B cell (primary cell): Measurements from ENCODE around the gene ANK2. TPM values are rescaled to one million over a fixed set of nuclear protein-coding genes. Genes with fewer than 3 reads are reported as not detected.

Experiments used
- ATAC-seq: fragments of 200-7000 bp; cut with Tn5 transposase; one replicate; pipeline ENCODE4 v1.10.0; 2021; ENCODE audit warnings: low read depth, mild to moderate bottlenecking, moderate number of reproducible peaks, moderate library complexity
- CTCF ChIA-PET: fragments of 350-600 bp; sonication (Branson Sonifier 250); formaldehyde crosslinking; loops from one replicate; lab custom pipeline; 2021; ENCODE audit warnings: antibody characterized with exemption, inconsistent platforms; lab: Charles Lee
- POLR2A ChIA-PET: fragments of 350-600 bp; sonication (Branson Sonifier 250); formaldehyde crosslinking; loops from one replicate; lab custom pipeline; 2021; ENCODE audit warnings: antibody characterized with exemption; lab: Charles Lee
- DNase-seq: peaks from one replicate; pipeline ENCODE4 v3.0.0; 2013
- H2AFZ ChIP-seq: 2 replicates; pipeline ENCODE4 v1.6.1; 2012; ENCODE audit warnings: mild to moderate bottlenecking, low read depth, low read length; ENCODE audit not compliant: insufficient read depth, poor library complexity, severe bottlenecking
- H3K27ac ChIP-seq, 2 donors: 1 replicate in 1 of 2; 2 replicates in 1 of 2; pipeline ENCODE4 v1.5.1; 2012 to 2013; ENCODE audit warnings: low read length in 2 of 2, mild to moderate bottlenecking in 2 of 2, moderate library complexity in 1 of 2
- H3K27me3 ChIP-seq, 4 experiments: fragments of 200-600 bp in 1 of 4; sonication (generic) in 1 of 4; replicated peaks in 1 of 4; 1 replicate in 2 of 4; 2 replicates in 2 of 4; pipeline versions ENCODE4 v1.6.1 to v1.7.0; 2013 to 2016; ENCODE audit warnings: low read length in 3 of 4, mild to moderate bottlenecking in 2 of 4, mixed read lengths in 1 of 4, moderate library complexity in 1 of 4; ENCODE audit not compliant: insufficient read depth in 4 of 4, control insufficient read depth in 3 of 4; ENCODE audit errors: control extremely low read depth in 1 of 4
- H3K36me3 ChIP-seq, 2 experiments: replicated peaks in 1 of 2; 1 replicate in 1 of 2; 2 replicates in 1 of 2; pipeline versions ENCODE4 v1.6.1 to v1.7.1; 2013; ENCODE audit warnings: low read length in 1 of 2; ENCODE audit not compliant: insufficient read depth in 2 of 2, control insufficient read depth in 1 of 2; ENCODE audit errors: control extremely low read depth in 1 of 2, extremely low read depth in 1 of 2
- H3K4me1 ChIP-seq, 2 donors: fragments of 200-600 bp in 1 of 2; sonication (generic) in 1 of 2; 1 replicate in 1 of 2; 2 replicates in 1 of 2; pipeline versions ENCODE4 v1.5.1 to v1.6.1; 2013 to 2017; ENCODE audit warnings: low read length in 2 of 2; ENCODE audit not compliant: control insufficient read depth in 2 of 2, insufficient read depth in 2 of 2
- H3K4me2 ChIP-seq: replicated peaks from 2 replicates; pipeline ENCODE3; 2012; ENCODE audit warnings: mild to moderate bottlenecking, low read depth, low read length; ENCODE audit not compliant: poor library complexity, severe bottlenecking
- H3K4me3 ChIP-seq, 5 experiments: fragments of 200-600 bp in 1 of 5; sonication (generic) in 1 of 5; 1 replicate in 3 of 5; 2 replicates in 2 of 5; pipeline versions ENCODE4 v1.5.1 to v1.7.0; 2011 to 2016; ENCODE audit warnings: low read length in 4 of 5, mild to moderate bottlenecking in 4 of 5, low read depth in 2 of 5, control low read depth in 1 of 5, moderate library complexity in 1 of 5; ENCODE audit not compliant: insufficient read depth in 1 of 5; ENCODE audit errors: control extremely low read depth in 1 of 5, extremely low read depth in 1 of 5
- H3K79me2 ChIP-seq: fragments of 200-600 bp; sonication (generic); one replicate; pipeline ENCODE4 v1.6.0; 2016; ENCODE audit warnings: low read length; ENCODE audit not compliant: control insufficient read depth, insufficient read depth
- H3K9ac ChIP-seq: fragments of 200-600 bp; sonication (generic); 2 replicates; pipeline ENCODE4 v1.6.1; 2017; ENCODE audit warnings: mild to moderate bottlenecking, low read length, moderate library complexity
- H3K9me3 ChIP-seq, 3 donors: one replicate each; pipeline versions ENCODE4 v1.6.1 to v1.7.1; 2013; ENCODE audit warnings: low read length in 2 of 3; ENCODE audit not compliant: control insufficient read depth in 2 of 3, insufficient read depth in 1 of 3; ENCODE audit errors: control extremely low read depth in 1 of 3
- H4K20me1 ChIP-seq: 2 replicates; pipeline ENCODE4 v1.6.0; 2012; ENCODE audit warnings: mild to moderate bottlenecking, low read length; ENCODE audit not compliant: insufficient read depth, control insufficient read depth, poor library complexity, severe bottlenecking
- H3K27ac Mint-ChIP-seq: one replicate; pipeline ENCODE4 v1.8.0; 2021; ENCODE audit warnings: mixed read lengths
- H3K27me3 Mint-ChIP-seq: one replicate; pipeline ENCODE4 v1.8.0; 2021; ENCODE audit warnings: mixed read lengths
- H3K4me1 Mint-ChIP-seq: one replicate; pipeline ENCODE4 v1.8.0; 2021; ENCODE audit warnings: mixed read lengths
- H3K4me3 Mint-ChIP-seq: one replicate; pipeline ENCODE4 v1.8.0; 2021; ENCODE audit warnings: mixed read lengths
- H3K9me3 Mint-ChIP-seq: one replicate; pipeline ENCODE4 v1.8.0; 2022; ENCODE audit warnings: mixed read lengths; ENCODE audit not compliant: insufficient read depth
- EZH2 ChIP-seq: IDR thresholded peaks from 2 replicates; pipeline ENCODE4 v1.6.1; 2012; ENCODE audit warnings: borderline replicate concordance, low read depth, mild to moderate bottlenecking, moderate library complexity, low read length; ENCODE audit not compliant: insufficient read depth, poor library complexity, severe bottlenecking
- WGBS: methylation state at CpG from one replicate; pipeline ENCODE4 v1.1.5; 2013; ENCODE audit warnings: missing lambda C conversion rate; ENCODE audit not compliant: insufficient coverage; 5-methylcytosine and 5-hydroxymethylcytosine counted together
- intact Hi-C: fragments of 100-400 bp; cut with micrococcal nuclease; formaldehyde crosslinking; loops from one replicate; pipeline ENCODE4 v1.10.0; 2022
- polyA plus RNA-seq: library from polyadenylated mRNA; depleted of rRNA; stranded (reverse); fragments of >200 nt; gene quantifications from 2 replicates; pipeline ENCODE4 v1.2.3, GENCODE V29; 2012
- total RNA-seq, 2 donors: library from RNA; stranded (reverse); fragments of 120-200 nt in 1 of 2; gene quantifications; 1 replicate in 1 of 2; 2 replicates in 1 of 2; pipeline versions ENCODE4 v1.2.3 to v1.2.4, GENCODE V29; 2013 to 2022
- TF ChIP-seq, protein P1 (sequence below): fragments of 200-600 bp; IDR thresholded peaks from one replicate; pipeline ENCODE4 v1.8.0; 2022; ENCODE audit warnings: antibody characterized with exemption, mild to moderate bottlenecking

Gene ANK2
- total and polyA plus RNA-seq, 2 donors (not counting 1 experiment from before 2014, with no cell fraction given), result 0.16 to 3.6 TPM

DNA sequence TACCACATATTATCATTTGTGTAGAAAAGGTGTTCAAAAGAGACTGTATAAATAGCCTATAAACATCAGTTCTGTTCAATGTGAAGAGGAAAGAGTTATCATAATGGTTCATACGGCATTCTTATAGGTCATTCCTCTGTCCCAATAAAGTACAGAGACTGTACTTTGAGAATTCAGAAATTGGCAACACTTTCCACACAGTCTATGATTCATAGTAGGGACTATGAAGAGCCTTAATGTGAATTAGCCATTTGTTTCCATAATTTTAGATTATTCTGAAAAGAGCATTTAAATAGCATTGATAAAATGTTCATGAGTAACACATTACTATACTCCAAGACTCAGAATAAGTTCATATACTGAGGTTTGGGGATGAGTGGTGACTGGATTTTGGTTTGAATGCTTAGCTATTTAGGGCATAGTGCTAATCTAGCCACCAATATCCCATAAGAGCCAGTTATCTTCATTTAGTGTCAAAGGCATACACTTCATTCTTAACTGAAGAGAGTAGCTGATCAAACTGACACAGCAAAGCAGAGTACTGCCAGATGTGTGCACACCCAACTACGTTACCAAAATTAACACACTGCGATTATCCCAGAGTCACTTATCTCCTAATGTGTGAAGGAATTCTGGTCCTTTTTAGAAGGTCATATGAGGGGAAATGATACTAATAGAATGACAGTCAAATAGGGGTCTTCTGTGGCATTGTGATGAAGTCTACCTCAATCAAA lies 10.2 kb downstream of the ANK2 start:
- Histone ChIP-seq H3K79me2 (no peaks in the 10 kb centered on the region), H3K9ac (no peak overlapping the region), H3K4me2 (no peak overlapping the region), H3K4me1 (no peaks in the 10 kb centered on the region), H3K36me3 (no peaks in the 10 kb centered on the region), H4K20me1 (no peaks in the 10 kb centered on the region), H3K27ac (no peak overlapping the region), H3K4me3 (no peak overlapping the region), H2AFZ (no peak overlapping the region), H3K27me3 (peaks cover 0 to 4% (median 0%) of the 10 kb centered on the region in 4 experiments), H3K9me3 (no peaks in the 10 kb centered on the region)
- Mint-ChIP-seq H3K27me3 (no peaks in the 10 kb centered on the region), H3K27ac (no peak overlapping the region), H3K4me1 (no peaks in the 10 kb centered on the region), H3K9me3 (no peaks in the 10 kb centered on the region), H3K4me3 (no peak overlapping the region)
- intact Hi-C loops, result no loop called here
- ChIA-PET CTCF (no interaction called here), POLR2A (no interaction called here)
- DNase-seq (no peak), ATAC-seq (no peak)
- no CpG with 5 or more reads among the region's 3 CpGs for WGBS
- TF ChIP-seq, protein P1, sequence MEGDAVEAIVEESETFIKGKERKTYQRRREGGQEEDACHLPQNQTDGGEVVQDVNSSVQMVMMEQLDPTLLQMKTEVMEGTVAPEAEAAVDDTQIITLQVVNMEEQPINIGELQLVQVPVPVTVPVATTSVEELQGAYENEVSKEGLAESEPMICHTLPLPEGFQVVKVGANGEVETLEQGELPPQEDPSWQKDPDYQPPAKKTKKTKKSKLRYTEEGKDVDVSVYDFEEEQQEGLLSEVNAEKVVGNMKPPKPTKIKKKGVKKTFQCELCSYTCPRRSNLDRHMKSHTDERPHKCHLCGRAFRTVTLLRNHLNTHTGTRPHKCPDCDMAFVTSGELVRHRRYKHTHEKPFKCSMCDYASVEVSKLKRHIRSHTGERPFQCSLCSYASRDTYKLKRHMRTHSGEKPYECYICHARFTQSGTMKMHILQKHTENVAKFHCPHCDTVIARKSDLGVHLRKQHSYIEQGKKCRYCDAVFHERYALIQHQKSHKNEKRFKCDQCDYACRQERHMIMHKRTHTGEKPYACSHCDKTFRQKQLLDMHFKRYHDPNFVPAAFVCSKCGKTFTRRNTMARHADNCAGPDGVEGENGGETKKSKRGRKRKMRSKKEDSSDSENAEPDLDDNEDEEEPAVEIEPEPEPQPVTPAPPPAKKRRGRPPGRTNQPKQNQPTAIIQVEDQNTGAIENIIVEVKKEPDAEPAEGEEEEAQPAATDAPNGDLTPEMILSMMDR, result no peak
- TF ChIP-seq EZH2, result no peak

DNA sequence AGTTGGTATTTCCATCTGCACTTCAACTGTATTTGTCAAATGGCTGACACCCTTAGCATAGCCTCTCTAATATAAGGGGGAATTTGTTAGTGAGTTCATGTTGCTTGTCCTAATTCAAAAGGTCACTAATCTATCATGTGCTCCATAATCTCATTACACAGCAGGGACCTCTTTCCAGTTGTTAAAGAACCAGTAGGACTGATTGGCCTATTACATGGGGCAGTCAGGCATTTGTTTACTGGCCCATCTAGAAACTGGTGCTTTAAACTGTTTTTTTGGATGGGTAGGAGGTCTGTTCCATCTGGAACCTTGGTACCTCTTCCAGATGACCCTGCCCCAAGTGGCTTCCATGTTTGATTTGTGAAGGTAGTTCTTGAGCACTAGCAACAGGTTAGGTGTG lies 11.4 kb downstream of the ANK2 start:
- Histone ChIP-seq H3K9ac (no peak overlapping the region), H3K4me2 (no peak overlapping the region), H3K27me3 (peaks cover 0 to 4% (median 0%) of the 10 kb centered on the region in 4 experiments), H4K20me1 (no peaks in the 10 kb centered on the region), H3K9me3 (no peaks in the 10 kb centered on the region), H3K4me1 (no peaks in the 10 kb centered on the region), H3K4me3 (no peak overlapping the region), H3K36me3 (no peaks in the 10 kb centered on the region), H2AFZ (no peak overlapping the region), H3K27ac (no peak overlapping the region), H3K79me2 (no peaks in the 10 kb centered on the region)
- ChIA-PET CTCF (no interaction called here), POLR2A (no interaction called here)
- TF ChIP-seq, protein P1, result no peak
- TF ChIP-seq EZH2, result no peak
- ATAC-seq (no peak), DNase-seq (no peak)
- Mint-ChIP-seq H3K4me1 (no peaks in the 10 kb centered on the region), H3K27me3 (no peaks in the 10 kb centered on the region), H3K4me3 (no peak overlapping the region), H3K9me3 (no peaks in the 10 kb centered on the region), H3K27ac (no peak overlapping the region)
- intact Hi-C loops, result no loop called here
